RWPE2 (cell line): ENCODE results near the gene ADORA3.

Source experiments
- ATAC-seq: fragments of 200-7000 bp; cut with Tn5 transposase; 3 replicates; pipeline ENCODE4 v1.9.1; 2021; ENCODE audit warnings: low read depth
- DNase-seq: peaks from one replicate; pipeline ENCODE4 v3.0.0-alpha.2; 2020; ENCODE audit warnings: low spot score
- H3K27ac ChIP-seq: fragments of 450-650 bp; 2 replicates; pipeline ENCODE4 v1.5.1; 2017; ENCODE audit warnings: mild to moderate bottlenecking; ENCODE audit not compliant: poor library complexity, severe bottlenecking
- H3K27me3 ChIP-seq: fragments of 250-450 bp; sonication (Bioruptor Pico); 2 replicates; pipeline ENCODE4 v1.5.1; 2021; ENCODE audit warnings: mild to moderate bottlenecking, moderate library complexity; ENCODE audit not compliant: insufficient read depth, poor library complexity, severe bottlenecking
- H3K36me3 ChIP-seq: fragments of 250-450 bp; sonication (Bioruptor Pico); 2 replicates; pipeline ENCODE4 v1.5.1; 2020; ENCODE audit warnings: low read depth, mild to moderate bottlenecking, moderate library complexity
- H3K4me1 ChIP-seq: fragments of 250-450 bp; sonication (Bioruptor Pico); 2 replicates; pipeline ENCODE4 v1.5.1; 2021; ENCODE audit warnings: mild to moderate bottlenecking, moderate library complexity; ENCODE audit not compliant: insufficient read depth, poor library complexity, severe bottlenecking
- H3K4me3 ChIP-seq: fragments of 250-450 bp; sonication (Bioruptor Pico); 2 replicates; pipeline ENCODE4 v1.5.1; 2021; ENCODE audit warnings: mild to moderate bottlenecking, moderate library complexity; ENCODE audit not compliant: severe bottlenecking
- H3K9me3 ChIP-seq: fragments of 250-450 bp; sonication (Bioruptor Pico); 2 replicates; pipeline ENCODE4 v1.5.1; 2021; ENCODE audit warnings: mild to moderate bottlenecking, moderate library complexity; ENCODE audit not compliant: severe bottlenecking
- TF ChIP-seq, protein P1 (sequence below): fragments of 450-650 bp; IDR thresholded peaks from one replicate; pipeline ENCODE4 v1.5.1; 2017; ENCODE audit warnings: mild to moderate bottlenecking, moderate library complexity; ENCODE audit not compliant: poor library complexity, severe bottlenecking

The ADORA3 gene

DNA sequence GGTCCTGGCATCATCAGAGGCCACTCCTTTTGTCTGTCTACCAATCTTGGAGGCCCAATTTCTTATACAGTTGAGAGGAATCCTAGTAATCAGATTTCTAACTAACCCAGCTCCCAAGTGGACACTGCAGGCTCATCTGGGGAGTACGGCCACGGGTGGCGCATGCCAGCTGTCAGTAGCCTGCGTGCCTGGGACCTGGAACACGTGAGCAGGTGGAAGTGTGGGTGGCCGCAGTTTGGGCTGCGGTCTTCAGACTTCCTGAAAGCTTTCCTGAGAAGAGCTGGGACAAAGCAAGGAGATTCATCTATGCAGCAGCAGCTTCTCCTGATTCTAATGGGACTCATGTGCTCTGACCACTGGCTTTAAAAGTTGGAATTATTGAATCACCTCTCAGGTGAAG, 12.4 kb downstream of the ADORA3 start:
- TF ChIP-seq, protein P1, sequence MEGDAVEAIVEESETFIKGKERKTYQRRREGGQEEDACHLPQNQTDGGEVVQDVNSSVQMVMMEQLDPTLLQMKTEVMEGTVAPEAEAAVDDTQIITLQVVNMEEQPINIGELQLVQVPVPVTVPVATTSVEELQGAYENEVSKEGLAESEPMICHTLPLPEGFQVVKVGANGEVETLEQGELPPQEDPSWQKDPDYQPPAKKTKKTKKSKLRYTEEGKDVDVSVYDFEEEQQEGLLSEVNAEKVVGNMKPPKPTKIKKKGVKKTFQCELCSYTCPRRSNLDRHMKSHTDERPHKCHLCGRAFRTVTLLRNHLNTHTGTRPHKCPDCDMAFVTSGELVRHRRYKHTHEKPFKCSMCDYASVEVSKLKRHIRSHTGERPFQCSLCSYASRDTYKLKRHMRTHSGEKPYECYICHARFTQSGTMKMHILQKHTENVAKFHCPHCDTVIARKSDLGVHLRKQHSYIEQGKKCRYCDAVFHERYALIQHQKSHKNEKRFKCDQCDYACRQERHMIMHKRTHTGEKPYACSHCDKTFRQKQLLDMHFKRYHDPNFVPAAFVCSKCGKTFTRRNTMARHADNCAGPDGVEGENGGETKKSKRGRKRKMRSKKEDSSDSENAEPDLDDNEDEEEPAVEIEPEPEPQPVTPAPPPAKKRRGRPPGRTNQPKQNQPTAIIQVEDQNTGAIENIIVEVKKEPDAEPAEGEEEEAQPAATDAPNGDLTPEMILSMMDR, result no peak
- ATAC-seq (no peak), DNase-seq (no peak)
- Histone ChIP-seq H3K27ac (no peak overlapping the region), H3K4me3 (no peak overlapping the region), H3K27me3 (peaks cover 7% of the 10 kb centered on the region), H3K4me1 (no peaks in the 10 kb centered on the region), H3K36me3 (no peaks in the 10 kb centered on the region), H3K9me3 (no peaks in the 10 kb centered on the region)

GRCh38 chr1:111490220-111490619, 13.2 kb downstream of the ADORA3 start:
- no peaks in the 10 kb centered on the region for H3K4me1 ChIP-seq
- no peaks in the 10 kb centered on the region for H3K9me3 ChIP-seq
- peaks cover 7% of the 10 kb centered on the region for H3K27me3 ChIP-seq
- TF ChIP-seq, protein P1, result no peak
- ATAC-seq, result no peak
- H3K27ac ChIP-seq, result no peak overlapping the region
- no peak for DNase-seq
- H3K4me3 ChIP-seq, result no peak overlapping the region
- no peaks in the 10 kb centered on the region for H3K36me3 ChIP-seq

DNA sequence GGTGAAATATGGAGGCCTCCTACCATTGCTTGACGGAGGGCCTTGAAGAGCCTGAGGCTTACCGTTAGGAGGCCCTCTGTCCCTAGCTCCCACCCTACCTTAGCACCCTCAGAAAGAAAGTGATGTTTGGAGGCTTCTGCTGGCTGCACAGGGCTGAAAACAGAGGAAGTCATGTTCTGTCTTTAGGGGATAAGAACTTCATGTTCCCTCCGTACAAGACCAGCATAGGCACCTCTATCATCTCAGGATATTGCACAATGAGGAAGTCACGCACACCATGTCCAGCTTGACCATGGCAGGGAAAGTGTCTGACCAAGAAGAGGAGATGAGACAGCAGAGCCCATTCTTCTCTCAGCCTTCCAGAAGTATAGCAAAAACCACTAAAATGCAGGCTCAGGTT, 13.8 kb downstream of the ADORA3 start:
- TF ChIP-seq, protein P1, result no peak
- no peak overlapping the region for H3K4me3 ChIP-seq
- H3K9me3 ChIP-seq, result no peaks in the 10 kb centered on the region
- ATAC-seq (no peak), DNase-seq (no peak)
- no peak overlapping the region for H3K27ac ChIP-seq
- peaks cover 7% of the 10 kb centered on the region for H3K27me3 ChIP-seq
- H3K4me1 ChIP-seq, result no peaks in the 10 kb centered on the region
- H3K36me3 ChIP-seq, result no peaks in the 10 kb centered on the region

GRCh38 chr1:111488669-111489068, 14.8 kb downstream of the ADORA3 start:
- DNase-seq (no peak), ATAC-seq (no peak)
- no peak overlapping the region for H3K27ac ChIP-seq
- TF ChIP-seq, protein P1, result no peak
- H3K27me3 ChIP-seq, result peaks cover 3% of the 10 kb centered on the region
- H3K4me3 ChIP-seq, result no peak overlapping the region
- no peaks in the 10 kb centered on the region for H3K9me3 ChIP-seq
- no peaks in the 10 kb centered on the region for H3K4me1 ChIP-seq
- H3K36me3 ChIP-seq, result no peaks in the 10 kb centered on the region

GRCh38 chr1:111487133-111487532, 16.3 kb downstream of the ADORA3 start:
- no peaks in the 10 kb centered on the region for H3K4me1 ChIP-seq
- DNase-seq (no peak), ATAC-seq (no peak)
- H3K9me3 ChIP-seq, result no peaks in the 10 kb centered on the region
- TF ChIP-seq, protein P1, result no peak
- H3K4me3 ChIP-seq, result no peak overlapping the region
- H3K27ac ChIP-seq, result no peak overlapping the region
- no peaks in the 10 kb centered on the region for H3K27me3 ChIP-seq
- H3K36me3 ChIP-seq, result no peaks in the 10 kb centered on the region
